ENCODE measurements around the gene GDPD3.

Gene GDPD3

GRCh38 chr16:30075503-30076275 is 37.6 kb downstream of the GDPD3 start, which contains the start of gene PPP4C:
Gene PPP4C, plus strand, starts transcription at chr16:30075994. Its CDS starts 384 bp downstream, at chr16:30076378.
- DNase-seq, result peak; percentile 47

DNA sequence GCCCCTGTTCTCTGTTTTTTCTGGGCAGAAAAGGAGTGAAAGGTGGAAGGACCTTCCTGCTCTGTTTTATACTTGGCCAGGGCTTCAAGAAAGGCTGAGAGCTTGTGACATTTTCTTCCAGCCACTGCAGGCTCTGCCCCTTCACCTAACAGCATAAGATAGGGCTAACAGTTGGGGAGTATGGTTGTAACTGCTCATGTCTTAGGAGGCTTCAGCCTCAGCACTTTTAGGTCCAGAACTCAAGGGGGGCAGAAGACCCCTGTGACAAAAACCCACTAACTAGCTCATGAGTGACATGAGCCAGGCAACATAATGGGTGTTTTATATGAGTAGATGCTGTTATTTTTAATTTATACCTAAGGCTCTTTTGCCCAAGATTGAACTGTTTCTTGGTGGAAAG is 42.8 kb downstream of the GDPD3 start:
- no peak for DNase-seq

GRCh38 chr16:30069611-30070462 is 43.5 kb downstream of the GDPD3 start:
- DNase-seq, result no peak

DNA sequence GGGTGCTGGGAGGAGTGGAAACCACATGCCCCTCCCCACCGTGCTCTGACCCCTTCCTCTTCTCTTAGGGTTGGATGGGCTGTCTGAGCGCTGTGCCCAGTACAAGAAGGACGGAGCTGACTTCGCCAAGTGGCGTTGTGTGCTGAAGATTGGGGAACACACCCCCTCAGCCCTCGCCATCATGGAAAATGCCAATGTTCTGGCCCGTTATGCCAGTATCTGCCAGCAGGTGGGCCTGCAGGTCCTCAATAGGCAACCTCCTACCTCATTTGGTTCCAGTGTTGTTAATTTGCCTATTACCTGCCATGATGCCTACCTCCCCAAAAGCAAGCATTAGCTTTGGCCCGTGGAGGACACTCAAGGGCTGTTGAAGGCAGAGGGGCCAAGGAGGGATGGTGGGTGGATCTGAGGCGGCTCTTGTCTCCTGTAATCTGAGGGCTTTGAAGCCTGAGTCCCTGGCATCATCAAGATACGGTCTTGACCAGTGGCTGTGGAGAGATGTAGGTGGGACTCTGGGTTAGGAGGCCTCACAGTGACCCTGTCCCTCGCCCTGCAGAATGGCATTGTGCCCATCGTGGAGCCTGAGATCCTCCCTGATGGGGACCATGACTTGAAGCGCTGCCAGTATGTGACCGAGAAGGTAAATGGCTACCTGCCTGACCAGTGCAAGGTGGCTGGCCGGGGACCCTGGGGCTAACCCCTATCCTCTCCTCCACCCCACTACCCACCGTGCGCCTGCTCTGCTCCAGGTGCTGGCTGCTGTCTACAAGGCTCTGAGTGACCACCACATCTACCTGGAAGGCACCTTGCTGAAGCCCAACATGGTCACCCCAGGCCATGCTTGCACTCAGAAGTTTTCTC is 44.4 kb downstream of the GDPD3 start:
- DNase-seq, result no peak

DNA sequence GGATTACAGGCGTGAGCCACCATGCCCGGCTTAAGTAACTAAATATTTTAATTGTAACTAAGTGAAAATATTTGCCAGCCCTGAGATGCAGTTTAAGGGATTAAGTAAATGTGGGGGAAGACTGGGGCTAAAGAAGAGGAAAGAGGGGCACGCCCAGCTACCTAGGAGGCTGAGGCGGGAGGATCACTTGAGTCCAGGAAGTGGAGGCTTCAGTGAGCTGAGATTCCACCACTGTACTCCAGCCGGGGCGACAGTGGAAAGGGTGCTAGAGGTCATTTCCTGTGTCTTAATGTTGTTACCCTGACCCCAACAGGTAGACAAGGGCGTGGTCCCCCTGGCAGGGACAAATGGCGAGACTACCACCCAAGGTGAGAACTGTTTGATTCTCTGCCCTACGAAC is 45.0 kb downstream of the GDPD3 start:
- no peak for DNase-seq

GRCh38 chr16:30067584-30067916 is 45.8 kb downstream of the GDPD3 start:
- no peak for DNase-seq

- no peak for DNase-seq
Observed at GRCh38 chr16:30066761-30067583, 46.4 kb downstream of the GDPD3 start.

GRCh38 chr16:30065943-30066760 is 47.2 kb downstream of the GDPD3 start:
- no peak for DNase-seq

- peak; percentile 83 for DNase-seq
Observed at GRCh38 chr16:30065102-30065942, 48.0 kb downstream of the GDPD3 start, which contains the start of gene ALDOA. Gene ALDOA, plus strand, starts transcription at chr16:30065760. Its CDS starts 1,138 bp downstream, at chr16:30066898.

- DNase-seq, result no peak
Observed at GRCh38 chr16:30064729-30065101, 48.6 kb downstream of the GDPD3 start.

GRCh38 chr16:30063893-30064728 is 49.2 kb downstream of the GDPD3 start:
- peak; percentile 33 for DNase-seq

GRCh38 chr16:30063278-30063892 is 50.0 kb downstream of the GDPD3 start:
- no peak for DNase-seq

- no peak for DNase-seq
Observed at GRCh38 chr16:30060836-30061554, 52.3 kb downstream of the GDPD3 start.

- DNase-seq, result no peak
Observed at GRCh38 chr16:30060346-30060745, 53.0 kb downstream of the GDPD3 start.

GRCh38 chr16:30054959-30055553 is 58.3 kb downstream of the GDPD3 start:
- DNase-seq, result peak; percentile 9
